AG09319 (cell line): ENCODE results near the gene TULP1.

ENCODE experiments used
- DNase-seq: peaks from one replicate; pipeline ENCODE4 v3.0.0-alpha.2; 2010; ENCODE audit warnings: low read depth; ENCODE audit errors: extremely low read depth
- CTCF ChIP-seq: IDR thresholded peaks from 2 replicates; pipeline ENCODE4 v1.5.1; 2011; ENCODE audit warnings: low read depth, mild to moderate bottlenecking, inconsistent platforms, low read length, moderate library complexity

TULP1 gene

GRCh38 chr6:35503534-35503933 lies 9.2 kb downstream of the TULP1 start:
- no peak for TF ChIP-seq CTCF

GRCh38 chr6:35501784-35502183 lies 10.9 kb downstream of the TULP1 start:
- no peak for TF ChIP-seq CTCF

More at GRCh38 chr6:35503534-35503933, 9.2 kb downstream of the TULP1 start:
- no peak for DNase-seq

GRCh38 chr6:35500782-35501181 lies 11.9 kb downstream of the TULP1 start:
- DNase-seq, result no peak
- no peak for TF ChIP-seq CTCF

More at GRCh38 chr6:35501784-35502183, 10.9 kb downstream of the TULP1 start:
- DNase-seq, result no peak

GRCh38 chr6:35499372-35499771 lies 13.3 kb downstream of the TULP1 start:
- no peak for DNase-seq

GRCh38 chr6:35498422-35499067 lies 14.2 kb downstream of the TULP1 start:
- no peak for TF ChIP-seq CTCF
- DNase-seq, result no peak

More at GRCh38 chr6:35499372-35499771, 13.3 kb downstream of the TULP1 start:
- TF ChIP-seq CTCF, result no peak

GRCh38 chr6:35497571-35498421 lies 14.9 kb downstream of the TULP1 start:
- no peak for DNase-seq
- TF ChIP-seq CTCF, result no peak

GRCh38 chr6:35496841-35497570 lies 15.7 kb downstream of the TULP1 start, which contains the start of gene TEAD3:
TEAD3 (minus strand) TSS chr6:35497079.
- no peak for DNase-seq
- TF ChIP-seq CTCF, result peak; percentile 4; the same call in 1 of the 2 replicates
